ENCODE results near the gene SPOCD1. TPM values are rescaled to one million over a fixed set of nuclear protein-coding genes. Genes with fewer than 3 reads are reported as not detected.

SPOCD1 gene
- total and polyA plus RNA-seq, 12 donors: 0.09 to 2.4 (median 0.61) TPM

DNA sequence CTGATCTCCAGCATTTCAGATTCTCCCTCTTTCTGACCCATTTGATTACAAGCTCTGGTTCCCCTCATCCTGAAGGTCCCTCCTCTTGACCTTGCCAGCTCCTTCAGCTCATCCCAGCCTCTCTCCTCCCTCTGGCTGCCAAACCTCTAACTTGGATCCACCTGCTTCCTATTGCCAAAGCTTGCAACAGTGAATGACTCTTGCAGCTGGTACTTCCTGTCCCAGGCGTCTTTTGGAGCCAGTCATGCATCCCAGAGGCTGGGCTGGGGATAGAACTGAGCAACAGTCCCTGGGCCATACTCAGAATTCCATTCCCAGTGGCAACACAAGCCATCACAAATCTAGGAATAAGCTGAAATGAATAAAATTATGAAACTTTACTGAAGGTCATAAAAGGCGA lies 27.7 kb upstream of the SPOCD1 start:
- no peak overlapping the region for H3K4me3 ChIP-seq
- no peak for TF ChIP-seq POLR2A (IDR thresholded peaks at IDR 0.05)
- TF ChIP-seq, protein P1, sequence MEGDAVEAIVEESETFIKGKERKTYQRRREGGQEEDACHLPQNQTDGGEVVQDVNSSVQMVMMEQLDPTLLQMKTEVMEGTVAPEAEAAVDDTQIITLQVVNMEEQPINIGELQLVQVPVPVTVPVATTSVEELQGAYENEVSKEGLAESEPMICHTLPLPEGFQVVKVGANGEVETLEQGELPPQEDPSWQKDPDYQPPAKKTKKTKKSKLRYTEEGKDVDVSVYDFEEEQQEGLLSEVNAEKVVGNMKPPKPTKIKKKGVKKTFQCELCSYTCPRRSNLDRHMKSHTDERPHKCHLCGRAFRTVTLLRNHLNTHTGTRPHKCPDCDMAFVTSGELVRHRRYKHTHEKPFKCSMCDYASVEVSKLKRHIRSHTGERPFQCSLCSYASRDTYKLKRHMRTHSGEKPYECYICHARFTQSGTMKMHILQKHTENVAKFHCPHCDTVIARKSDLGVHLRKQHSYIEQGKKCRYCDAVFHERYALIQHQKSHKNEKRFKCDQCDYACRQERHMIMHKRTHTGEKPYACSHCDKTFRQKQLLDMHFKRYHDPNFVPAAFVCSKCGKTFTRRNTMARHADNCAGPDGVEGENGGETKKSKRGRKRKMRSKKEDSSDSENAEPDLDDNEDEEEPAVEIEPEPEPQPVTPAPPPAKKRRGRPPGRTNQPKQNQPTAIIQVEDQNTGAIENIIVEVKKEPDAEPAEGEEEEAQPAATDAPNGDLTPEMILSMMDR (IDR thresholded peaks at IDR 0.05): no peak
- 62 to 69% (median 66%) methylated on average over 2 of the region's 2 CpGs for whole genome bisulfite sequencing, 4 donors
- intact Hi-C loops (cut with DNase I): no loop called here
- no peak overlapping the region for H3K27ac ChIP-seq
- no peaks in the 10 kb centered on the region for H3K4me1 ChIP-seq (replicated peaks in 1 of 2)
- no peaks in the 10 kb centered on the region for H3K36me3 ChIP-seq (replicated peaks in 1 of 2)
- DNase-seq: no peak
- no peaks in the 10 kb centered on the region for H3K27me3 ChIP-seq
- H3K9me3 ChIP-seq (replicated peaks in 1 of 3): no peaks in the 10 kb centered on the region

DNA sequence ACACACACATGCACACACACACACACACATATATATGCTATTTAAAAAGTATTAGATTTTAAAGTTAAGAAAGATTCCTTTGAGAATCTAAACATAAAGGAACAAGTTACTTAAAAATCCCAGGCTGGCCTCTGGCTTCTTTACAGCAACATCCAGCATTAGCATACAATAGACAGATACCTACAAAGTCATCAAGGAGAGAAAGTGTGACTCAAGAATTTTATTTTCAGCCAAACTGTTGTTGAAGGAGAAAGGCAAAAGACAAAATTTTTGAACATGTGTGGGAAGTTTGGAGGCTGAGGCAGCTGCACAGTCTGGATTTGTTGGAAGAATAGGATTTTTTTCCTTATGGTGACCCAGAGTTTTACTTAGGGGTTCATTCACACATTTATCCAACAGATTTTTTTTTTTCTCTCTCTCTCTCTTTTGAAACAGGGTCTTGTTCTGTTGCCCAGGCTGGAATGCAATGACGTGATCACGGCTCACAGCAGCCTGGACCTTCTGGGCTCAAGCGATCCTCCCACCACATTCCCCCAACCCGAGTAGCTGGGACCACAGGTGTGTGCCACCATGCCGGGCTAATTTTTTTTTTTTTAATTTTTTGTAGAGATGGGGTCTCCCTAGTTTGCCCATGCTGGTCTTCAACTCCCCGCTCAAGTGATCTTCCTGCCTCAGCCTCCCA lies 24.0 kb upstream of the SPOCD1 start:
- Histone ChIP-seq H3K27ac (no peak overlapping the region), H3K9me3 (replicated peaks in 1 of 3) (no peaks in the 10 kb centered on the region), H3K4me3 (no peak overlapping the region), H3K4me1 (replicated peaks in 1 of 2) (no peaks in the 10 kb centered on the region), H3K27me3 (no peaks in the 10 kb centered on the region), H3K36me3 (replicated peaks in 1 of 2) (no peaks in the 10 kb centered on the region)
- intact Hi-C loops (cut with DNase I): no loop called here
- TF ChIP-seq, protein P1 (IDR thresholded peaks at IDR 0.05): no peak
- no peak for TF ChIP-seq POLR2A (IDR thresholded peaks at IDR 0.05)
- no peak for DNase-seq
- 86 to 92% (median 87%) methylated on average over 6 of the region's 6 CpGs for WGBS, 4 donors

DNA sequence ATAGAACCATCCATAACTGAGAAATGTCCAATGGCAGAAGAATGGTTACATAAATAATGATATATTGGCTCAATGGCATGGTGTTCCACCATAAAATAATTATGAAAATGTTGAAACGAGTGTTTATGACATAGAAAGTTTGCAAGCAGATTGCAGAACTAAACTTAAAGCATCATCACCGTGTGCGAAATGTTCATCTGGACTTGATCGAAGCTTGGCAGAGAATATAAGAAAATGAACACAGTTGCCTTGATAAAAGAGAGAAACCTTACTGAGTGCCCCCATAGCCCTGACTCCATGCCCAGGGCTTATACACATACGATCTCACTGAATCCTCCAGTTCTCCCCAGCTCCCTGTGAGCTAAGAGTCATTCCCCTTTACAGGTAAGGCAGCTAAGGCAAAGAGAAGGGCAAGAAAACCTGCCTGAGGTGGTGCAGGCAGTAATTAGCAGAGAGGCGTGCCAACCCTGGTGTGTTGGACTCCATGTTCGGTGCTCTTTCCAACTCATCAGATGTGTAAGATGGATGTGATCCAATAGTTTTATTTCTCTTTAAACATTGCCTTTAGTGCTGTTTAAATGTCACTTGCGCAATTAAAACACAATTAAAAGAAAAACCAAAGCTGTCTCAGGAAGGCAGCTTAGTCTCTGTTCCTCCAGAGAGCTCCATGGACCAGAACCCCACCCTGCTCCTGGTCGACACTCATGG lies 21.8 kb upstream of the SPOCD1 start:
- Histone ChIP-seq H3K9me3 (replicated peaks in 1 of 3) (no peaks in the 10 kb centered on the region), H3K27ac (no peak overlapping the region), H3K4me1 (replicated peaks in 1 of 2) (no peaks in the 10 kb centered on the region), H3K36me3 (replicated peaks in 1 of 2) (no peaks in the 10 kb centered on the region), H3K4me3 (no peak overlapping the region), H3K27me3 (no peaks in the 10 kb centered on the region)
- intact Hi-C loops (cut with DNase I): no loop called here
- no peak for TF ChIP-seq POLR2A (IDR thresholded peaks at IDR 0.05)
- TF ChIP-seq, protein P1 (IDR thresholded peaks at IDR 0.05): no peak
- DNase-seq: no peak
- 81 to 85% (median 84%) methylated on average over 9 of the region's 9 CpGs for WGBS, 4 donors

DNA sequence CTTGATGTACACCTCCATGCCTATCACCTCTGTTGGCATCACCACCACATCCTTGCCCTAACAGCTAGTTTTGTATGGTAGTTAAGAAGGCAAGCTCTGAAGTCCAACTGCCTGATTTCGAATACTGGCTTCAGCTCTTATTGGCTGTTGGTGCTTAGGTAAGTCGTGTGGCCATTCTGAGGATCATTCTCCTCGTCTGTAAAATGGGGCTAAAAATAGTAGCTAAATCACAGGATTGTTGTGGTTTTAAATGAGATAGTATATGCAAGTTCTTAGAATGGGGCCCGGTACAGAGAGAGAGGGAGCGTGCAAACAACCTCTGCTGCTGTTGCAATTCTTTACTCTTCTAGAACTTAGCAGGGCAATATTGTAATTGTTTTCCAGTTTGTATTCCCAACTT lies 20.8 kb upstream of the SPOCD1 start:
- no peaks in the 10 kb centered on the region for H3K4me1 ChIP-seq (replicated peaks in 1 of 2)
- intact Hi-C loops (cut with DNase I): no loop called here
- TF ChIP-seq POLR2A (IDR thresholded peaks at IDR 0.05): no peak
- TF ChIP-seq, protein P1 (IDR thresholded peaks at IDR 0.05): no peak

More for the DNA sequence above, 20.8 kb upstream of the SPOCD1 start:
- Histone ChIP-seq H3K27ac (no peak overlapping the region), H3K4me3 (no peak overlapping the region), H3K27me3 (no peaks in the 10 kb centered on the region), H3K36me3 (replicated peaks in 1 of 2) (no peaks in the 10 kb centered on the region), H3K9me3 (replicated peaks in 1 of 3) (no peaks in the 10 kb centered on the region)
- WGBS, 4 donors: 82 to 87% (median 84%) methylated on average over 5 of the region's 5 CpGs
- no peak for DNase-seq

Measured in adrenal gland (tissue), 12 donors.